NB4 (cell line): ENCODE results near the gene PYY.

Source experiments
- MYC ChIP-seq: IDR thresholded peaks from 2 replicates; pipeline ENCODE4 v1.6.1; 2011; ENCODE audit warnings: low read depth, low read length
- POLR2A ChIP-seq: IDR thresholded peaks from 2 replicates; pipeline ENCODE4 v1.6.1; 2011; ENCODE audit warnings: mild to moderate bottlenecking; ENCODE audit not compliant: insufficient read length; ENCODE audit errors: extremely low read depth
- TF ChIP-seq, protein P1 (sequence below): IDR thresholded peaks from 2 replicates; pipeline ENCODE4 v1.6.1; 2011; ENCODE audit warnings: low read depth, low read length
- TF ChIP-seq, protein P2 (sequence below): IDR thresholded peaks from one replicate; pipeline ENCODE4 v1.5.1; 2012; ENCODE audit warnings: low read depth, low read length

DNA sequence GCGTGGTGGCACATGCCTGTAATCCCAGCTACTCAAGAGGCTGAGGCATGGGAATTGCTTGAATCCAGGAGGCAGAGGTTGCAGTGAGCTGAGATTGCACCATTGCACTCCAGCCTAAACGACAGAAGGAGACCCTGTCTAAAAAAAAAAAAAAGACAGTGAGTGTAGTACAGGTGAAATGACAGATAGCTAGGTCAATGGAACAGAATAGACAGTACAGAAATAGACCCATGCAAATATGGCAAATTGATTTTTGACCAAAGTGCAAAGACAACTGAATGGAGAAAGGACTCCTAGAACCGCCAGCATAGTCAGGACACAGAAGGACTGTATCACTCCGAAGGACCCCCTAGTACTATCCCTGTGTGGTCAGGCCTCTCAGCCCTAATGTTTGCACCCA is 16.6 kb upstream of the PYY start:
- TF ChIP-seq POLR2A (no peak), MYC (no peak)
- TF ChIP-seq, protein P1, sequence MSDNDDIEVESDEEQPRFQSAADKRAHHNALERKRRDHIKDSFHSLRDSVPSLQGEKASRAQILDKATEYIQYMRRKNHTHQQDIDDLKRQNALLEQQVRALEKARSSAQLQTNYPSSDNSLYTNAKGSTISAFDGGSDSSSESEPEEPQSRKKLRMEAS = no peak
- TF ChIP-seq, protein P2, sequence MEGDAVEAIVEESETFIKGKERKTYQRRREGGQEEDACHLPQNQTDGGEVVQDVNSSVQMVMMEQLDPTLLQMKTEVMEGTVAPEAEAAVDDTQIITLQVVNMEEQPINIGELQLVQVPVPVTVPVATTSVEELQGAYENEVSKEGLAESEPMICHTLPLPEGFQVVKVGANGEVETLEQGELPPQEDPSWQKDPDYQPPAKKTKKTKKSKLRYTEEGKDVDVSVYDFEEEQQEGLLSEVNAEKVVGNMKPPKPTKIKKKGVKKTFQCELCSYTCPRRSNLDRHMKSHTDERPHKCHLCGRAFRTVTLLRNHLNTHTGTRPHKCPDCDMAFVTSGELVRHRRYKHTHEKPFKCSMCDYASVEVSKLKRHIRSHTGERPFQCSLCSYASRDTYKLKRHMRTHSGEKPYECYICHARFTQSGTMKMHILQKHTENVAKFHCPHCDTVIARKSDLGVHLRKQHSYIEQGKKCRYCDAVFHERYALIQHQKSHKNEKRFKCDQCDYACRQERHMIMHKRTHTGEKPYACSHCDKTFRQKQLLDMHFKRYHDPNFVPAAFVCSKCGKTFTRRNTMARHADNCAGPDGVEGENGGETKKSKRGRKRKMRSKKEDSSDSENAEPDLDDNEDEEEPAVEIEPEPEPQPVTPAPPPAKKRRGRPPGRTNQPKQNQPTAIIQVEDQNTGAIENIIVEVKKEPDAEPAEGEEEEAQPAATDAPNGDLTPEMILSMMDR = no peak
